ENCODE results near the gene B3GNT3. TPM values are rescaled to one million over a fixed set of nuclear protein-coding genes. Genes with fewer than 3 reads are reported as not detected.

B3GNT3 gene
- total and polyA plus RNA-seq, 2 of the 4 experiments (the other 2 are of a cell fraction): not detected

- no peak within 1 kb of the TSS for H3K9ac ChIP-seq (ENCODE audit: low read depth, low read length)
- 48% methylated on average over 10 of the region's 34 CpGs; no CpG with 5 or more reads in 1 of the 2 experiments for WGBS, 2 experiments (ENCODE audit: extremely low coverage in 2 of 2, insufficient read length in 1 of 2)
- H4K8ac ChIP-seq (ENCODE audit: low read depth in 2 of 2, low read length in 2 of 2): no peak within 1 kb of the TSS
- no peak within 1 kb of the TSS for H2BK120ac ChIP-seq (ENCODE audit: low read depth, low read length)
- dilution Hi-C loops (cut with HindIII; ENCODE audit: low sequenced_read_pairs, unreplicated experiment): no loop called here
- no peak within 1 kb of the TSS for H3K23ac ChIP-seq (ENCODE audit: low read depth, low read length)
- no TSS peak for BruUV-seq (replicated peaks)
- no peak within 1 kb of the TSS for H4K5ac ChIP-seq (ENCODE audit: low read depth, low read length)
- H3K56ac ChIP-seq (ENCODE audit: extremely low read depth, insufficient read depth, low read length): no peak within 1 kb of the TSS
- ChIA-PET CTCF (no interaction called here), POLR2A (ENCODE audit: unreplicated experiment) (no interaction called here)
- no peak within 1 kb of the TSS for H2AK9ac ChIP-seq (replicated peaks; ENCODE audit: low read depth, low read length, poor library complexity)
- H3K18ac ChIP-seq (ENCODE audit: low read depth, low read length): no peak within 1 kb of the TSS
- no peak within 1 kb of the TSS for H3K14ac ChIP-seq (replicated peaks; ENCODE audit: low read depth, low read length)
- ATAC-seq (ENCODE audit: low read depth): no peak
- no peak within 1 kb of the TSS for H3K27ac ChIP-seq (ENCODE audit: insufficient read depth, low read length)
- no peaks in the 10 kb centered on the region for H4K20me1 ChIP-seq (ENCODE audit: insufficient read depth, low read length)
- H3K9me3 ChIP-seq (ENCODE audit: control insufficient read depth, insufficient read depth, low read length): no peaks in the 10 kb centered on the region
- in situ Hi-C loops (cut with MboI; ENCODE audit: low sequenced_read_pairs): no loop called here
- no peaks in the 10 kb centered on the region for H3K9me1 ChIP-seq (ENCODE audit: insufficient read depth, low read length)
- no peaks in the 10 kb centered on the region for H3K36me3 ChIP-seq (ENCODE audit: control insufficient read depth, insufficient read depth, low read length)
- no peak within 1 kb of the TSS for H3K4me2 ChIP-seq (ENCODE audit: low read depth, low read length)
- peak within 1 kb of the TSS; percentile 33 for H2AFZ ChIP-seq (replicated peaks; ENCODE audit: low read length, poor library complexity)
- H3K27me3 ChIP-seq (ENCODE audit: control insufficient read depth, insufficient read depth, low read length): peaks cover 20% of the 10 kb centered on the region
- TF ChIP-seq CEBPB (IDR thresholded peaks at IDR 0.05; ENCODE audit: low read depth, low read length) (no peak), RFX5 (IDR thresholded peaks at IDR 0.05; ENCODE audit: low read depth, low read length) (no peak), CTCF (conservative IDR thresholded peaks at IDR 0.05; ENCODE audit: low read depth, low read length) (no peak)
- no peak within 1 kb of the TSS for H4K91ac ChIP-seq (ENCODE audit: insufficient read depth, low read depth, low read length)
- no peak within 1 kb of the TSS for H3K4me3 ChIP-seq (ENCODE audit: insufficient read depth, low read depth, low read length)
- H2AK5ac ChIP-seq (ENCODE audit: low read depth, low read length): no peak within 1 kb of the TSS
- H2BK20ac ChIP-seq (ENCODE audit: low read depth, low read length): no peak within 1 kb of the TSS
- no peaks in the 10 kb centered on the region for H3K79me1 ChIP-seq (ENCODE audit: low read depth in 1 of 2, low read length in 2 of 2)
- no peak for DNase-seq
- H3K4ac ChIP-seq (ENCODE audit: low read depth, low read length): no peak within 1 kb of the TSS
- H3K4me1 ChIP-seq (ENCODE audit: control insufficient read depth, insufficient read depth, low read length): no peaks in the 10 kb centered on the region
- no peak within 1 kb of the TSS for H2BK15ac ChIP-seq (ENCODE audit: low read depth, low read length)
- intact Hi-C loops (cut with micrococcal nuclease): no loop called here
- H2BK5ac ChIP-seq (ENCODE audit: low read depth, low read length, poor library complexity, severe bottlenecking): no peak within 1 kb of the TSS
Observed at GRCh38 chr19:17821190-17821589, 26.3 kb downstream of the B3GNT3 start, which contains the start of gene INSL3. Gene INSL3 (minus strand): TSS chr19:17821519. CDS start chr19:17821506, 13 bp downstream.
